MCF 10A (cell line): ENCODE measurements around the gene PPEF1. TPM values are rescaled to one million over a fixed set of nuclear protein-coding genes. Genes with fewer than 3 reads are reported as not detected.

Source experiments
- BruUV-seq: library from RNA; stranded (reverse); fragments of 400-500 nt; replicated peaks from 2 replicates; lab custom pipeline; 2021; lab: Mats Ljungman, UMichigan
- CTCF ChIA-PET: fragments of 300-600 bp; sonication (Branson Sonifier 250); formaldehyde crosslinking; extraction: SDS; loops from one replicate; lab custom pipeline; 2021; ENCODE audit warnings: antibody characterized with exemption, inconsistent platforms; lab: Yijun Ruan, JAX
- POLR2A ChIA-PET: fragments of 300-600, 350-650 bp; sonication (Branson Sonifier 250); formaldehyde crosslinking; extraction: SDS; loops from one replicate; lab custom pipeline; 2020; ENCODE audit warnings: antibody characterized with exemption, inconsistent platforms; lab: Yijun Ruan, JAX
- DNase-seq: peaks from one replicate; pipeline ENCODE4 v3.0.0-alpha.2; 2018; ENCODE audit not compliant: unreplicated experiment
- H3K27ac Mint-ChIP-seq: one replicate; pipeline ENCODE4 v1.8.0; 2022; ENCODE audit warnings: mild to moderate bottlenecking, low read depth, mixed read lengths; ENCODE audit not compliant: unreplicated experiment
- H3K27me3 Mint-ChIP-seq: one replicate; pipeline ENCODE4 v1.8.0; 2022; ENCODE audit warnings: mixed read lengths; ENCODE audit not compliant: insufficient read depth, unreplicated experiment
- H3K36me3 Mint-ChIP-seq: one replicate; pipeline ENCODE4 v1.8.0; 2022; ENCODE audit warnings: mild to moderate bottlenecking, moderate library complexity, mixed read lengths; ENCODE audit not compliant: insufficient read depth, unreplicated experiment
- H3K4me1 Mint-ChIP-seq: one replicate; pipeline ENCODE4 v1.8.0; 2022; ENCODE audit warnings: mixed read lengths; ENCODE audit not compliant: insufficient read depth, unreplicated experiment
- H3K4me3 Mint-ChIP-seq: one replicate; pipeline ENCODE4 v1.8.0; 2022; ENCODE audit warnings: mild to moderate bottlenecking, moderate library complexity, mixed read lengths; ENCODE audit not compliant: unreplicated experiment
- H3K9me3 Mint-ChIP-seq: one replicate; pipeline ENCODE4 v1.8.0; 2022; ENCODE audit warnings: mixed read lengths; ENCODE audit not compliant: unreplicated experiment
- CTCF ChIP-seq: fragments of 200-600 bp; IDR thresholded peaks from one replicate; pipeline ENCODE4 v1.8.0; 2022; ENCODE audit warnings: antibody characterized with exemption, mild to moderate bottlenecking; ENCODE audit not compliant: unreplicated experiment
- intact Hi-C: fragments of 100-400 bp; cut with micrococcal nuclease; formaldehyde crosslinking; loops from 2 replicates; pipeline ENCODE4 v1.14.1; 2022
- total RNA-seq: library from RNA; stranded (reverse); gene quantifications from 2 replicates; pipeline ENCODE4 v1.2.3, GENCODE V29; 2022

Gene PPEF1
- total RNA-seq, 1 experiment from 2014 or later: 1.0 TPM

DNA sequence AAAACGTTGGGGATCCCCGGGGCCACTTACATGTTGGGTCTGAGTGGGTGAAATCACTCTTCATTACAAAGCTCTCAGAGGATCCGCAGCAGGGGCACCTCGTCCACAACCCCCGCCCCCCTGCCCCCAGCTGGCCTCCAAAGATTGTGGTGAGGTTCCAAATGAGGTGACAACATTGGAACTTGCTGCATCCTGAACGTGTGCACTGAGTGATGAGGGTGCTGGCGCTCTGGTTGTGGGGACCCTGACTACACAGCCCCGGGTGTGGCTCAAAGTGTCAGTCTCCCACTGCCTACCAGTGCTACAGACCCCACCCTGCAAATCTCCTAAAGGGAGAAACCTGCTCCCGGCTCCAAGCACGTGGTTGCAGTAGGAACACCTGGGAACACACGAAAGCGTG is 164.5 kb downstream of the PPEF1 start:
- no TSS peak for BruUV-seq
- Mint-ChIP-seq H3K27ac (no peak overlapping the region), H3K4me3 (no peak overlapping the region), H3K9me3 (no peaks in the 10 kb centered on the region), H3K36me3 (peaks cover 5% of the 10 kb centered on the region), H3K4me1 (peaks cover 5% of the 10 kb centered on the region), H3K27me3 (no peaks in the 10 kb centered on the region)
- intact Hi-C loops: loop anchor here (5.0 kb wide), 1 partner anchor 170 kb away; no protein-coding TSS in a partner anchor
- CTCF ChIA-PET: interaction anchor here (0.6 to 1.7 kb wide), 3 partner anchors 15 to 892 kb away, joined by 4 to 8 read pairs (median 4); no protein-coding TSS in a partner anchor
- no peak for TF ChIP-seq CTCF
- no peak for DNase-seq
- POLR2A ChIA-PET: interaction anchor here (0.6 kb wide), 1 partner anchor 98 kb away, joined by 3 read pairs; no protein-coding TSS in a partner anchor

- Mint-ChIP-seq H3K9me3 (no peaks in the 10 kb centered on the region), H3K27ac (peak overlapping the region; percentile 88), H3K27me3 (no peaks in the 10 kb centered on the region), H3K4me1 (peaks cover 5% of the 10 kb centered on the region), H3K36me3 (peaks cover 5% of the 10 kb centered on the region), H3K4me3 (no peak overlapping the region)
- intact Hi-C loops: loop anchor here (5.0 kb wide), 1 partner anchor 170 kb away; no protein-coding TSS in a partner anchor
- DNase-seq: no peak
- ChIA-PET CTCF (interaction anchor here (0.5 to 0.6 kb wide), 2 partner anchors 193 to 891 kb away, joined by 4 read pairs; no protein-coding TSS in a partner anchor), POLR2A (interaction anchor here (0.6 to 0.9 kb wide), 2 partner anchors 14 to 99 kb away, joined by 3 read pairs; no protein-coding TSS in a partner anchor)
- BruUV-seq: no TSS peak
- TF ChIP-seq CTCF: no peak
Observed at GRCh38 chrX:18872621-18873020, 165.2 kb downstream of the PPEF1 start.

DNA sequence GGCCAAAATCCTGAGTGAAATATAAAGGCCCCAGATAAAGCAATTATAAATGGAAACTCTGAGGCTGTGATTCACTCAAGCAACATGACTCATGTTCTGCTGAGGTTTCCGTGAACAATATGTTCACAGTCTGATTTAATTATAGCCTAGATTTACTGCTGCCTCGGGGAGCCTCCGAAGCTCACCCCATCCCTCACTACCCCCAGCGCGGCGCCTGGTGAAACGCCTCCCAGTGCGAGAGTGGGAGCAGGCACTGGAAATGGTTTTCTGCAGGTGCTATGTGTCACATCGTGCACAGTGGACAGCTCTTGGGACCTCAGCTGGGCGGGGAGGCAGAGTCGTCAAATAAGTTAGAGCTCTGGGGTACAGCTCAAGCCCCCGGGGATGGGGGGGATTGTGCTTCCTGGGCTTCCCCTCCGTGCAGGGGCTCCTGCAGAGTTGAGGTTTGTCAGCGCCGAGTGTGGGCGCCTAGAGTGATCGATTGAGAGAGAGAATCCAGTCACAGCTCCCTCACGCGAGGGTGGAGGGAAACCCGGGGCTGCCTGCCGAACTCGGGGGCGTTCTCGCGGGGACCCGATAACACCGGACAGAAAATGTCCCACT is 165.8 kb downstream of the PPEF1 start:
- intact Hi-C loops: loop anchor here (5.0 kb wide), 1 partner anchor 171 kb away; no protein-coding TSS in a partner anchor
- Mint-ChIP-seq H3K4me1 (peaks cover 5% of the 10 kb centered on the region), H3K27ac (peak overlapping the region; percentile 88), H3K9me3 (no peaks in the 10 kb centered on the region), H3K4me3 (peak overlapping the region; percentile 61), H3K27me3 (no peaks in the 10 kb centered on the region), H3K36me3 (peaks cover 5% of the 10 kb centered on the region)
- TF ChIP-seq CTCF: no peak
- ChIA-PET POLR2A (interaction anchor here (0.9 kb wide), 1 partner anchor 13 kb away, joined by 3 read pairs; no protein-coding TSS in a partner anchor), CTCF (interaction anchor here (0.5 to 0.7 kb wide), 2 partner anchors 22 to 194 kb away, joined by 3 to 4 read pairs; no protein-coding TSS in a partner anchor)
- DNase-seq: peak; percentile 75
- no TSS peak for BruUV-seq

DNA sequence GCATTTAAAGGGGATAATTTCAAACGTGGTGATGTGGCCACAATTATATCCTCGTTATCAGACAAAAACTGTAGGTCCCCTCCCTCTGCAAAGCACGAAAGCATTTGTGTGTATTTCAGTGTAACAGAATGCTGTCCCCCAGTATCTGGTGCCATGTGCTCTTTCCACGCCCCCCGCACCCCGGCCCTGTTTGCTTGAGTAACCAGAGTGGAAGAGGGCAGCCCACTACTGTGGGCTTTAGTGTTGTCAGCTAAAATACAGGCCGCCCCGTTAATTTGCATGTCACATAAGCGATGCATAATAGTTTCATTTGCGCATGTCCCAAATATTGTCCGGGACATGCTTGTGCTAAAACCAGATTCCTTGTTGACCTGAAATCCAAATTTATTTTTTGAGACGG is 166.4 kb downstream of the PPEF1 start:
- CTCF ChIA-PET: no interaction called here
- Mint-ChIP-seq H3K9me3 (no peaks in the 10 kb centered on the region), H3K4me1 (peaks cover 5% of the 10 kb centered on the region)

More for the DNA sequence above, 166.4 kb downstream of the PPEF1 start:
- no TSS peak for BruUV-seq
- H3K36me3 Mint-ChIP-seq: peaks cover 5% of the 10 kb centered on the region
- no peaks in the 10 kb centered on the region for H3K27me3 Mint-ChIP-seq
- POLR2A ChIA-PET: no interaction called here
- no peak for TF ChIP-seq CTCF
- no peak for DNase-seq
- H3K4me3 Mint-ChIP-seq: no peak overlapping the region
- H3K27ac Mint-ChIP-seq: no peak overlapping the region
- intact Hi-C loops: loop anchor here (5.0 kb wide), 1 partner anchor 172 kb away; no protein-coding TSS in a partner anchor
